SK-N-SH treated with all-trans-retinoic acid at 6 μM for 48 hours (cell line): ENCODE data around the gene ARHGAP24.

Source experiments
- ATAC-seq: fragments of 200-7000 bp; cut with Tn5 transposase; 3 replicates; pipeline ENCODE4 v1.9.1; 2020; ENCODE audit warnings: mild to moderate bottlenecking, moderate library complexity
- ARNTL ChIP-seq: fragments of 450-650 bp; formaldehyde crosslinking; IDR thresholded peaks from 2 replicates; pipeline ENCODE4 v1.5.0; 2020; ENCODE audit warnings: low read depth, mild to moderate bottlenecking, moderate library complexity, borderline replicate concordance
- CSDC2 ChIP-seq: fragments of 250-450 bp; sonication (Bioruptor Pico); IDR thresholded peaks from 2 replicates; pipeline ENCODE4 v1.5.0; 2020; ENCODE audit warnings: mild to moderate bottlenecking, moderate library complexity
- ESRRG ChIP-seq: fragments of 250-450 bp; sonication (Bioruptor Pico); IDR thresholded peaks from 2 replicates; pipeline ENCODE4 v1.6.1; 2021; ENCODE audit warnings: mild to moderate bottlenecking
- GLIS3 ChIP-seq: fragments of 250-450 bp; sonication (Bioruptor Pico); IDR thresholded peaks from 2 replicates; pipeline ENCODE4 v1.5.0; 2020; ENCODE audit warnings: mild to moderate bottlenecking, moderate library complexity
- ISL1 ChIP-seq: fragments of 250-450 bp; sonication (Bioruptor Pico); IDR thresholded peaks from 2 replicates; pipeline ENCODE4 v2.1.2; 2022; ENCODE audit warnings: mild to moderate bottlenecking, moderate library complexity
- OSR1 ChIP-seq: fragments of 250-450 bp; sonication (Bioruptor Pico); IDR thresholded peaks from 2 replicates; pipeline ENCODE4 v1.8.0; 2022; ENCODE audit warnings: moderate library complexity, mild to moderate bottlenecking, inconsistent platforms
- PPARA ChIP-seq: fragments of 250-450 bp; sonication (Bioruptor Pico); IDR thresholded peaks from 2 replicates; pipeline ENCODE4 v1.5.0; 2020; ENCODE audit warnings: mild to moderate bottlenecking, borderline replicate concordance
- RARB ChIP-seq: fragments of 250-450 bp; sonication (Bioruptor Pico); IDR thresholded peaks from 2 replicates; pipeline ENCODE4 v1.8.0; 2021; ENCODE audit warnings: mild to moderate bottlenecking, moderate library complexity
- SNAI2 ChIP-seq: fragments of 250-450 bp; sonication (Bioruptor Pico); IDR thresholded peaks from 2 replicates; pipeline ENCODE4 v1.5.0; 2020; ENCODE audit warnings: mild to moderate bottlenecking, moderate library complexity
- TCF4 ChIP-seq: fragments of 250-450 bp; sonication (Bioruptor Pico); IDR thresholded peaks from 2 replicates; pipeline ENCODE4 v1.8.0; 2021; ENCODE audit warnings: mild to moderate bottlenecking, moderate library complexity, borderline replicate concordance
- TOX ChIP-seq: fragments of 250-450 bp; sonication (Bioruptor Pico); IDR thresholded peaks from 2 replicates; pipeline ENCODE4 v1.8.0; 2021; ENCODE audit warnings: mild to moderate bottlenecking, moderate library complexity, borderline replicate concordance
- ZC3H10 ChIP-seq: fragments of 250-450 bp; sonication (Bioruptor Pico); IDR thresholded peaks from 2 replicates; pipeline ENCODE4 v1.5.1; 2021; ENCODE audit warnings: mild to moderate bottlenecking, moderate library complexity
- ZNF70 ChIP-seq: fragments of 450-650 bp; formaldehyde crosslinking; IDR thresholded peaks from 2 replicates; pipeline ENCODE4 v1.5.0; 2020; ENCODE audit warnings: mild to moderate bottlenecking, moderate library complexity
- ZNF8 ChIP-seq: fragments of 450-650 bp; formaldehyde crosslinking; IDR thresholded peaks from 2 replicates; pipeline ENCODE4 v1.5.0; 2020; ENCODE audit warnings: mild to moderate bottlenecking, moderate library complexity
- TF ChIP-seq, protein P1 (sequence below): fragments of 250-450 bp; sonication (Bioruptor Pico); IDR thresholded peaks from 2 replicates; pipeline ENCODE4 v1.8.0; 2020; ENCODE audit warnings: mild to moderate bottlenecking, moderate library complexity, borderline replicate concordance
- TF ChIP-seq, protein P2 (sequence below): fragments of 250-450 bp; sonication (Bioruptor Pico); IDR thresholded peaks from 2 replicates; pipeline ENCODE4 v1.5.1; 2021; ENCODE audit warnings: mild to moderate bottlenecking, moderate library complexity
- TF ChIP-seq, protein P3 (sequence below): fragments of 250-450 bp; sonication (Bioruptor Pico); IDR thresholded peaks from 2 replicates; pipeline ENCODE4 v1.5.0; 2020; ENCODE audit warnings: mild to moderate bottlenecking, moderate library complexity
- TF ChIP-seq, protein P4 (sequence below): fragments of 250-450 bp; sonication (Bioruptor Pico); IDR thresholded peaks from 2 replicates; pipeline ENCODE4 v1.8.0; 2021; ENCODE audit warnings: low read depth, mild to moderate bottlenecking, moderate library complexity, borderline replicate concordance
- TF ChIP-seq, protein P5 (sequence below): fragments of 250-450 bp; sonication (Bioruptor Pico); IDR thresholded peaks from 2 replicates; pipeline ENCODE4 v1.5.1; 2020; ENCODE audit warnings: low read depth, mild to moderate bottlenecking, moderate library complexity

Gene ARHGAP24

DNA sequence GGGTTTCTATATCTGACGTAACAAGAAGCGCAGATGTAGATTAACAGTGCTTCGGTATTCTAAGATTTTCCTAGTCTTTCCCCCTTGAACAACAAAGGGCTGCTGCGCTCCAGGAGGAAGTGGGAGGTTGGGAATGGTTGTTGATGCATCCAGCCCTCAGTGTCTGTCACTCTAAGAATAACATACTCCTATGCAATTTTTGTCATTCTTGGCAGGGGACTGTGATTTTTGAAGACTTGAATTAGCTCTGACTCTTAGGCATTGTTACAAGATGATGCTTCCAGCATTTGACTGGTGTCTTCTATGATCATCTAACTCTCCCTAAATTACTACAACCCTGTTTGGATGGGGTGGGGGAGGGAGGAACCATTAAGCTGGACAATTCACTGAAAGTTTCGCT lies 394.2 kb downstream of the ARHGAP24 start (continued):
- no peak for TF ChIP-seq ZNF8
- no peak for TF ChIP-seq ESRRG (CRISPR knock-in tag)

DNA sequence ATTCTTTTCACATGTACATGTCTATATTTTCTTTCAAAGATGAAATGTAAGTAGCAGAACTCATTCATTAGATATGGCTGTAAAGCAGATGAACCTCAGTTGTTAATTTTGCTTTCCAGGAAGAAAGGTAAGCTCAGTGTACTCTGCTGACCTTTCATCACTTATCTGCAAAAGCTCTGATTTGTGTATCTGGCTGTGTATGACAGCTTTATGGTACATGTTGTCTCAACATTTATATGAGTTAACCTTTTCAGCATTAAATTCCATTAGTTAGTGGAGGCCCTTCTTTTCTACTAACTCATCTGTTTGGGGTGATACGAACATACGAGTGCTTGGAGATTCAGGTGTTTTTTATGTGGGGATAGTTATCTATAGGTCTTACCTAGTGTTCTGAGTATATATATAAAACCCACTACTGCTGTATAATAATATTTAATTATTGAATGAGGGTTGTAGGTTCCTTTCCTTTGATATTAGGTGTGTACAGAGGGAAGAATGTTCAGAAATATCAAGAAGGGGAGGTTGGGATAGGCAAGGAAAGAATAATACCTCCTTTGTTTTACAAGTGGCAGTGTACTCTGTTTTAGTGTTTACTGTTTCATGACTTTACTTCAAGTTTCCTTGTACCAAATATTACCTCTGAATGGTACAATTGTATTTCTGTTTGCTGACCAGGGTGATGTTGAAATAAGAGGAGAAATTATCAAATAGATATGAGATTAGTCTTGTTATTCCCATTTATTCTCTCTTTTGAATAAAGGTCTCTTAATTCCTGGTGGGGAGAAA lies 395.5 kb downstream of the ARHGAP24 start:
- no peak for ATAC-seq
- TF ChIP-seq RARB (CRISPR knock-in tag), result no peak
- no peak for TF ChIP-seq ARNTL
- no peak for TF ChIP-seq ZNF8
- TF ChIP-seq PPARA (CRISPR knock-in tag), result no peak
- TF ChIP-seq ZC3H10 (CRISPR knock-in tag), result no peak
- no peak for TF ChIP-seq GLIS3 (CRISPR knock-in tag)
- TF ChIP-seq, protein P1, sequence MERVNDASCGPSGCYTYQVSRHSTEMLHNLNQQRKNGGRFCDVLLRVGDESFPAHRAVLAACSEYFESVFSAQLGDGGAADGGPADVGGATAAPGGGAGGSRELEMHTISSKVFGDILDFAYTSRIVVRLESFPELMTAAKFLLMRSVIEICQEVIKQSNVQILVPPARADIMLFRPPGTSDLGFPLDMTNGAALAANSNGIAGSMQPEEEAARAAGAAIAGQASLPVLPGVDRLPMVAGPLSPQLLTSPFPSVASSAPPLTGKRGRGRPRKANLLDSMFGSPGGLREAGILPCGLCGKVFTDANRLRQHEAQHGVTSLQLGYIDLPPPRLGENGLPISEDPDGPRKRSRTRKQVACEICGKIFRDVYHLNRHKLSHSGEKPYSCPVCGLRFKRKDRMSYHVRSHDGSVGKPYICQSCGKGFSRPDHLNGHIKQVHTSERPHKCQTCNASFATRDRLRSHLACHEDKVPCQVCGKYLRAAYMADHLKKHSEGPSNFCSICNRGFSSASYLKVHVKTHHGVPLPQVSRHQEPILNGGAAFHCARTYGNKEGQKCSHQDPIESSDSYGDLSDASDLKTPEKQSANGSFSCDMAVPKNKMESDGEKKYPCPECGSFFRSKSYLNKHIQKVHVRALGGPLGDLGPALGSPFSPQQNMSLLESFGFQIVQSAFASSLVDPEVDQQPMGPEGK (CRISPR knock-in tag), result no peak
- TF ChIP-seq TOX (CRISPR knock-in tag), result no peak
- no peak for TF ChIP-seq CSDC2 (CRISPR knock-in tag)
- TF ChIP-seq ISL1 (CRISPR knock-in tag), result no peak
- TF ChIP-seq, protein P2, sequence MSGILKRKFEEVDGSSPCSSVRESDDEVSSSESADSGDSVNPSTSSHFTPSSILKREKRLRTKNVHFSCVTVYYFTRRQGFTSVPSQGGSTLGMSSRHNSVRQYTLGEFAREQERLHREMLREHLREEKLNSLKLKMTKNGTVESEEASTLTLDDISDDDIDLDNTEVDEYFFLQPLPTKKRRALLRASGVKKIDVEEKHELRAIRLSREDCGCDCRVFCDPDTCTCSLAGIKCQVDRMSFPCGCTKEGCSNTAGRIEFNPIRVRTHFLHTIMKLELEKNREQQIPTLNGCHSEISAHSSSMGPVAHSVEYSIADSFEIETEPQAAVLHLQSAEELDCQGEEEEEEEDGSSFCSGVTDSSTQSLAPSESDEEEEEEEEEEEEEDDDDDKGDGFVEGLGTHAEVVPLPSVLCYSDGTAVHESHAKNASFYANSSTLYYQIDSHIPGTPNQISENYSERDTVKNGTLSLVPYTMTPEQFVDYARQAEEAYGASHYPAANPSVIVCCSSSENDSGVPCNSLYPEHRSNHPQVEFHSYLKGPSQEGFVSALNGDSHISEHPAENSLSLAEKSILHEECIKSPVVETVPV (CRISPR knock-in tag), result no peak
- TF ChIP-seq, protein P3, sequence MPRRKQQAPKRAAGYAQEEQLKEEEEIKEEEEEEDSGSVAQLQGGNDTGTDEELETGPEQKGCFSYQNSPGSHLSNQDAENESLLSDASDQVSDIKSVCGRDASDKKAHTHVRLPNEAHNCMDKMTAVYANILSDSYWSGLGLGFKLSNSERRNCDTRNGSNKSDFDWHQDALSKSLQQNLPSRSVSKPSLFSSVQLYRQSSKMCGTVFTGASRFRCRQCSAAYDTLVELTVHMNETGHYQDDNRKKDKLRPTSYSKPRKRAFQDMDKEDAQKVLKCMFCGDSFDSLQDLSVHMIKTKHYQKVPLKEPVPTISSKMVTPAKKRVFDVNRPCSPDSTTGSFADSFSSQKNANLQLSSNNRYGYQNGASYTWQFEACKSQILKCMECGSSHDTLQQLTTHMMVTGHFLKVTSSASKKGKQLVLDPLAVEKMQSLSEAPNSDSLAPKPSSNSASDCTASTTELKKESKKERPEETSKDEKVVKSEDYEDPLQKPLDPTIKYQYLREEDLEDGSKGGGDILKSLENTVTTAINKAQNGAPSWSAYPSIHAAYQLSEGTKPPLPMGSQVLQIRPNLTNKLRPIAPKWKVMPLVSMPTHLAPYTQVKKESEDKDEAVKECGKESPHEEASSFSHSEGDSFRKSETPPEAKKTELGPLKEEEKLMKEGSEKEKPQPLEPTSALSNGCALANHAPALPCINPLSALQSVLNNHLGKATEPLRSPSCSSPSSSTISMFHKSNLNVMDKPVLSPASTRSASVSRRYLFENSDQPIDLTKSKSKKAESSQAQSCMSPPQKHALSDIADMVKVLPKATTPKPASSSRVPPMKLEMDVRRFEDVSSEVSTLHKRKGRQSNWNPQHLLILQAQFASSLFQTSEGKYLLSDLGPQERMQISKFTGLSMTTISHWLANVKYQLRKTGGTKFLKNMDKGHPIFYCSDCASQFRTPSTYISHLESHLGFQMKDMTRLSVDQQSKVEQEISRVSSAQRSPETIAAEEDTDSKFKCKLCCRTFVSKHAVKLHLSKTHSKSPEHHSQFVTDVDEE (CRISPR knock-in tag), result no peak
- no peak for TF ChIP-seq OSR1
- TF ChIP-seq TCF4 (CRISPR knock-in tag), result no peak
- no peak for TF ChIP-seq ZNF70 (CRISPR knock-in tag)

DNA sequence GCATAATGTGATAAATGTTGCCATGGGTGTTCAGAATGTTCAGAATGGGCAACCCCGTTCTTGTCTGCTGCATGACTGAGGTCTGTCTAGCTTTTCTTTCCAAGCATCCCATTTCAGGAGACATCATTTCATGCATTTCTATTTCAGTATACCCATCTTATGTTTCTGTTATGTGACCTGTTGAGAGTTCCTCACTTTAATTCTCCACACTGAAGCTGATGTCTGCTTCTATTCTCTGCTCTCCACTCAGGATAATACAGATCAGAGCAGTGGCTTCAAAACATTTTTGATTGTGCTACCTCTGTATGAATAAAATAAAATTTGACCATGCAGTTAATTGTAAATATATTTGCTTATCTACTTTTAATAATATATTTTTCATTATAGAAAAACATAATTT lies 398.6 kb downstream of the ARHGAP24 start:
- no peak for ATAC-seq
- no peak for TF ChIP-seq ZNF8
- TF ChIP-seq ESRRG (CRISPR knock-in tag), result no peak
- no peak for TF ChIP-seq TOX (CRISPR knock-in tag)
- no peak for TF ChIP-seq ZC3H10 (CRISPR knock-in tag)
- TF ChIP-seq, protein P1 (CRISPR knock-in tag), result no peak
- TF ChIP-seq CSDC2 (CRISPR knock-in tag), result no peak
- TF ChIP-seq TCF4 (CRISPR knock-in tag), result no peak
- TF ChIP-seq, protein P4, sequence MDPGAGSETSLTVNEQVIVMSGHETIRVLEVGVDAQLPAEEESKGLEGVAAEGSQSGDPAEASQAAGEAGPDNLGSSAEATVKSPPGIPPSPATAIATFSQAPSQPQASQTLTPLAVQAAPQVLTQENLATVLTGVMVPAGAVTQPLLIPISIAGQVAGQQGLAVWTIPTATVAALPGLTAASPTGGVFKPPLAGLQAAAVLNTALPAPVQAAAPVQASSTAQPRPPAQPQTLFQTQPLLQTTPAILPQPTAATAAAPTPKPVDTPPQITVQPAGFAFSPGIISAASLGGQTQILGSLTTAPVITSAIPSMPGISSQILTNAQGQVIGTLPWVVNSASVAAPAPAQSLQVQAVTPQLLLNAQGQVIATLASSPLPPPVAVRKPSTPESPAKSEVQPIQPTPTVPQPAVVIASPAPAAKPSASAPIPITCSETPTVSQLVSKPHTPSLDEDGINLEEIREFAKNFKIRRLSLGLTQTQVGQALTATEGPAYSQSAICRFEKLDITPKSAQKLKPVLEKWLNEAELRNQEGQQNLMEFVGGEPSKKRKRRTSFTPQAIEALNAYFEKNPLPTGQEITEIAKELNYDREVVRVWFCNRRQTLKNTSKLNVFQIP (CRISPR knock-in tag), result no peak
- no peak for TF ChIP-seq RARB (CRISPR knock-in tag)
- TF ChIP-seq ZNF70 (CRISPR knock-in tag), result no peak
- TF ChIP-seq, protein P2 (CRISPR knock-in tag), result no peak
- TF ChIP-seq, protein P5, sequence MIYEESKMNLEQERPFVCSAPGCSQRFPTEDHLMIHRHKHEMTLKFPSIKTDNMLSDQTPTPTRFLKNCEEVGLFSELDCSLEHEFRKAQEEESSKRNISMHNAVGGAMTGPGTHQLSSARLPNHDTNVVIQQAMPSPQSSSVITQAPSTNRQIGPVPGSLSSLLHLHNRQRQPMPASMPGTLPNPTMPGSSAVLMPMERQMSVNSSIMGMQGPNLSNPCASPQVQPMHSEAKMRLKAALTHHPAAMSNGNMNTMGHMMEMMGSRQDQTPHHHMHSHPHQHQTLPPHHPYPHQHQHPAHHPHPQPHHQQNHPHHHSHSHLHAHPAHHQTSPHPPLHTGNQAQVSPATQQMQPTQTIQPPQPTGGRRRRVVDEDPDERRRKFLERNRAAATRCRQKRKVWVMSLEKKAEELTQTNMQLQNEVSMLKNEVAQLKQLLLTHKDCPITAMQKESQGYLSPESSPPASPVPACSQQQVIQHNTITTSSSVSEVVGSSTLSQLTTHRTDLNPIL (CRISPR knock-in tag), result no peak
- TF ChIP-seq PPARA (CRISPR knock-in tag), result no peak
- no peak for TF ChIP-seq GLIS3 (CRISPR knock-in tag)
- TF ChIP-seq SNAI2 (CRISPR knock-in tag), result no peak
- TF ChIP-seq OSR1, result no peak
- TF ChIP-seq ARNTL, result no peak
